HL-60 (cell line): ENCODE measurements around the gene TRPM4.

ENCODE experiments used
- CTCF ChIP-seq: IDR thresholded peaks from one replicate; pipeline ENCODE4 v1.5.1; 2011; ENCODE audit warnings: low read length, control low read depth, inconsistent platforms; ENCODE audit not compliant: insufficient read depth
- GABPA ChIP-seq: IDR thresholded peaks from 2 replicates; pipeline ENCODE4 v1.6.1; 2012; ENCODE audit warnings: low read depth
- POLR2AphosphoS5 ChIP-seq: IDR thresholded peaks from 2 replicates; pipeline ENCODE4 v1.6.1; 2012; ENCODE audit warnings: low read depth

GRCh38 chr19:49114630-49115363 is 42.8 kb upstream of the TRPM4 start:
- TF ChIP-seq CTCF, result no peak
- no peak for TF ChIP-seq POLR2AphosphoS5
- no peak for TF ChIP-seq GABPA
